ENCODE data around the gene INSR.

DNA sequence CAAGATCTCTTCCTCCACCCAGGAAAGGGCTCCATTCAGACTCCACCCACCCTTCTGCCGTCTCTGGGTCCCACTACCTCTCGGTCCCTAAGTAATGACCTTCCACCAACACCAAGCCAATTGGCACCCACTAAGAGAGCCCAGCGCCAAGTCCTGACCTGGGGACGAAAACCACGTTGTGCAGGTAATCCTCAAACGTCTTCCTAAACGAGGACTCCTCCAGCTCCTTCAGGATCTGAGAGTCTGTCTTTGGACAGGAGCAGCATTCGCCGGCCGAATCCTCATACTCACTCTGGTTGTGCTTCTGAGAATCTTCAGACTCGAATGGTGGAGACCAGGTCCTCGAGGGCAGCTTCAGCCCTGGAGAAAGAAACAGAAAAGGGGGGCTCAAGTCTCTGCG lies 141.6 kb downstream of the INSR start:
- TF ChIP-seq, protein P1, sequence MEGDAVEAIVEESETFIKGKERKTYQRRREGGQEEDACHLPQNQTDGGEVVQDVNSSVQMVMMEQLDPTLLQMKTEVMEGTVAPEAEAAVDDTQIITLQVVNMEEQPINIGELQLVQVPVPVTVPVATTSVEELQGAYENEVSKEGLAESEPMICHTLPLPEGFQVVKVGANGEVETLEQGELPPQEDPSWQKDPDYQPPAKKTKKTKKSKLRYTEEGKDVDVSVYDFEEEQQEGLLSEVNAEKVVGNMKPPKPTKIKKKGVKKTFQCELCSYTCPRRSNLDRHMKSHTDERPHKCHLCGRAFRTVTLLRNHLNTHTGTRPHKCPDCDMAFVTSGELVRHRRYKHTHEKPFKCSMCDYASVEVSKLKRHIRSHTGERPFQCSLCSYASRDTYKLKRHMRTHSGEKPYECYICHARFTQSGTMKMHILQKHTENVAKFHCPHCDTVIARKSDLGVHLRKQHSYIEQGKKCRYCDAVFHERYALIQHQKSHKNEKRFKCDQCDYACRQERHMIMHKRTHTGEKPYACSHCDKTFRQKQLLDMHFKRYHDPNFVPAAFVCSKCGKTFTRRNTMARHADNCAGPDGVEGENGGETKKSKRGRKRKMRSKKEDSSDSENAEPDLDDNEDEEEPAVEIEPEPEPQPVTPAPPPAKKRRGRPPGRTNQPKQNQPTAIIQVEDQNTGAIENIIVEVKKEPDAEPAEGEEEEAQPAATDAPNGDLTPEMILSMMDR (IDR thresholded peaks at IDR 0.05) = no peak
- TF ChIP-seq POLR2A (IDR thresholded peaks at IDR 0.05) (no peak), EP300 (IDR thresholded peaks at IDR 0.05) (no peak)
